GM12865 (cell line): Measurements from ENCODE around the gene SPATA33.
"Not testable (repeated sequence)": the region's sequence is repeated elsewhere in the genome, so short reads cannot be mapped to it uniquely, and the experiment has no call there.

Experiments
- DNase-seq: peaks from one replicate; pipeline ENCODE4 v3.0.0; 2010; ENCODE audit warnings: low read depth
- H3K4me3 ChIP-seq: 2 replicates; pipeline ENCODE4 v1.5.1; 2011; ENCODE audit warnings: mild to moderate bottlenecking, low read depth, low read length, control low read depth
- TF ChIP-seq, protein P1 (sequence below): IDR thresholded peaks from 2 replicates; pipeline ENCODE4 v1.5.1; 2011; ENCODE audit warnings: low read length, control low read depth, low read depth, inconsistent platforms; ENCODE audit not compliant: insufficient read depth; ENCODE audit errors: missing control alignments

The SPATA33 gene

DNA sequence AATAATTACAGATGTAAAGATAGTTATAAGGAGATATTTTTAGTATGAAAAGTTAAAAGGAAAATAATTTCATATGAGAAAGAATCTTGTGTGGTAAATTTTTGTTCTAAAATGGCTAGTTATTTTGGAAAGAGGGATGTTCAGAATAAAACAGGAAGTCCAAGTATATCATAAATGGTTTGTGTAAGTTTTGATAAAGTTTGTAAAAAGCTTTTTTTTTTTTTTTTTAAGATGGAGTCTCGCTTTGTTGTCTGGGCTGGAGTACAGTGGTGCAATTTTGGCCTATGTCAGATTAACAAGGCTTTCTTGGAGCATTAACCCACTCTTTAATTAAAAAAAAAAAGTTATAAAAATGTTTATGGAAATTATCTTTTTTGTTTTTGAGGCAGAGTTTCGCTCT, 20.6 kb downstream of the SPATA33 start:
- DNase-seq, result no peak
- TF ChIP-seq, protein P1, sequence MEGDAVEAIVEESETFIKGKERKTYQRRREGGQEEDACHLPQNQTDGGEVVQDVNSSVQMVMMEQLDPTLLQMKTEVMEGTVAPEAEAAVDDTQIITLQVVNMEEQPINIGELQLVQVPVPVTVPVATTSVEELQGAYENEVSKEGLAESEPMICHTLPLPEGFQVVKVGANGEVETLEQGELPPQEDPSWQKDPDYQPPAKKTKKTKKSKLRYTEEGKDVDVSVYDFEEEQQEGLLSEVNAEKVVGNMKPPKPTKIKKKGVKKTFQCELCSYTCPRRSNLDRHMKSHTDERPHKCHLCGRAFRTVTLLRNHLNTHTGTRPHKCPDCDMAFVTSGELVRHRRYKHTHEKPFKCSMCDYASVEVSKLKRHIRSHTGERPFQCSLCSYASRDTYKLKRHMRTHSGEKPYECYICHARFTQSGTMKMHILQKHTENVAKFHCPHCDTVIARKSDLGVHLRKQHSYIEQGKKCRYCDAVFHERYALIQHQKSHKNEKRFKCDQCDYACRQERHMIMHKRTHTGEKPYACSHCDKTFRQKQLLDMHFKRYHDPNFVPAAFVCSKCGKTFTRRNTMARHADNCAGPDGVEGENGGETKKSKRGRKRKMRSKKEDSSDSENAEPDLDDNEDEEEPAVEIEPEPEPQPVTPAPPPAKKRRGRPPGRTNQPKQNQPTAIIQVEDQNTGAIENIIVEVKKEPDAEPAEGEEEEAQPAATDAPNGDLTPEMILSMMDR, result no peak
- H3K4me3 ChIP-seq, result no peak overlapping the region

- no peak for DNase-seq
- TF ChIP-seq, protein P1, result no peak
- no peak overlapping the region for H3K4me3 ChIP-seq
Observed at GRCh38 chr16:89685916-89686315, 28.3 kb downstream of the SPATA33 start.

GRCh38 chr16:89686520-89687091, 29.0 kb downstream of the SPATA33 start, which contains the start of gene CDK10:
Gene CDK10 (plus strand): TSS chr16:89686689. CDS start chr16:89686711, 22 bp downstream.
- peak within 1 kb of the TSS; percentile 62 for H3K4me3 ChIP-seq
- DNase-seq, result peak; percentile 88

GRCh38 chr16:89687092-89687940, 29.7 kb downstream of the SPATA33 start:
- peak; percentile 46 for DNase-seq
- H3K4me3 ChIP-seq, result peak overlapping the region; percentile 62
- TF ChIP-seq, protein P1, result no peak

More at GRCh38 chr16:89686520-89687091, 29.0 kb downstream of the SPATA33 start, which contains the start of gene CDK10:
- TF ChIP-seq, protein P1, result no peak

- DNase-seq, result no peak
- TF ChIP-seq, protein P1, result no peak
- no peak overlapping the region for H3K4me3 ChIP-seq
Observed at GRCh38 chr16:89688395-89688794, 30.8 kb downstream of the SPATA33 start.

DNA sequence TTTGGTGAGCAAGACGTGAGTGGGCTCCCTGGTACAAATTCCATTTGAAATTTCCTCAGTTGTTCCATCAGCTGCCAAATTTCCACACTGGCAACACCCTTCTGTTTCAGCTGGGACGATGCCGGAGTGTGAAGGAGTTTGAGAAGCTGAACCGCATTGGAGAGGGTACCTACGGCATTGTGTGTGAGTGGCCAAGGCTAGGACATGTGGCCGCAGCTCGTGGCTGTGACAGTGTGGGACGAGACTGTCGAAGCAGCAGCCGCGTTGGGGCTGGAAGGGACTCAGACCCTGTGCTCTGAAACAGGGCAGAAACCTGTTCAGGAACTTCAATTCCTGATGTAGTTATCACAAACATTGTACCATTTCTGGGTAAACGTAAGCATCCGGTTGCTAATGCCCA, 31.5 kb downstream of the SPATA33 start:
- H3K4me3 ChIP-seq, result no peak overlapping the region
- TF ChIP-seq, protein P1, result no peak
- no peak for DNase-seq

DNA sequence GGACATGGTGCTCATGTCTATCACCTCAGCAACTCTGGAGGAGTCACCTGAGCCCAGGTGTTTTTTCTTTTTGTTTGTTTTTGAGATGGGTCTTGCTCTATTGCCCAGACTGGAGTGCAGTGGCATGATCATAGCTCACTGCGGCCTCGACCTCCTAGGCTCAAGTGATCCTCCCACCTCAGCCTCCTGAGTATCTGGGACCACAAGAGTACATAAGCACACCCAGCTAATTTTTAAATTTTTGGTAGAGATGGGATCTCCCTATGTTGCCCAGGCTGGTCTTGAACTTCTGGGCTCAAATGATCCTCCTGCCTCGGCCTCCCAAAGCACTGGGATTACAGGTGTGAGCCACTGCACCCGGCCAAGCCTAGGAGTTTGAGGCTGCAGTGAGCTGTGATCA, 32.0 kb downstream of the SPATA33 start:
- DNase-seq, result not testable (repeated sequence)

More for the DNA sequence above, 32.0 kb downstream of the SPATA33 start:
- not testable (repeated sequence) for H3K4me3 ChIP-seq
